ENCODE data around the gene TTC39C. TPM values are rescaled to one million over a fixed set of nuclear protein-coding genes. Genes with fewer than 3 reads are reported as not detected.

Gene TTC39C
- total and polyA plus RNA-seq, 2 experiments from 2014 or later, result 4.1 to 6.0 TPM

- Histone ChIP-seq H3K4me3 (no peak overlapping the region), H3K36me3 (no peaks in the 10 kb centered on the region), H3K4me1 (ENCODE audit: low read depth) (no peaks in the 10 kb centered on the region), H3K9me3 (ENCODE audit: low read depth) (no peaks in the 10 kb centered on the region), H3K27me3 (no peaks in the 10 kb centered on the region), H3K27ac (no peak overlapping the region)
- TF ChIP-seq CTCF (IDR thresholded peaks at IDR 0.05; ENCODE audit: low read depth, low read length), result no peak
- no peak for DNase-seq (ENCODE audit: low read depth in 1 of 2, low spot score in 1 of 2)
Measured at GRCh38 chr18:23990474-23991410, 23.8 kb upstream of the TTC39C start.

- Histone ChIP-seq H3K27ac (no peak overlapping the region), H3K36me3 (no peaks in the 10 kb centered on the region), H3K4me3 (no peak overlapping the region), H3K4me1 (ENCODE audit: low read depth) (no peaks in the 10 kb centered on the region), H3K9me3 (ENCODE audit: low read depth) (no peaks in the 10 kb centered on the region), H3K27me3 (no peaks in the 10 kb centered on the region)
- DNase-seq (ENCODE audit: low read depth in 1 of 2, low spot score in 1 of 2), result no peak
- no peak for TF ChIP-seq CTCF (IDR thresholded peaks at IDR 0.05; ENCODE audit: low read depth, low read length)
Measured at GRCh38 chr18:23992089-23992940, 22.2 kb upstream of the TTC39C start.

GRCh38 chr18:23992941-23993280 lies 21.6 kb upstream of the TTC39C start:
- H3K36me3 ChIP-seq, result no peaks in the 10 kb centered on the region
- no peaks in the 10 kb centered on the region for H3K27me3 ChIP-seq
- TF ChIP-seq CTCF (IDR thresholded peaks at IDR 0.05; ENCODE audit: low read depth, low read length), result no peak
- no peak overlapping the region for H3K27ac ChIP-seq
- no peaks in the 10 kb centered on the region for H3K9me3 ChIP-seq (ENCODE audit: low read depth)
- no peaks in the 10 kb centered on the region for H3K4me1 ChIP-seq (ENCODE audit: low read depth)
- H3K4me3 ChIP-seq, result no peak overlapping the region
- DNase-seq (ENCODE audit: low read depth in 1 of 2, low spot score in 1 of 2), result no peak

- Histone ChIP-seq H3K36me3 (no peaks in the 10 kb centered on the region), H3K27me3 (no peaks in the 10 kb centered on the region), H3K27ac (no peak overlapping the region), H3K9me3 (ENCODE audit: low read depth) (no peaks in the 10 kb centered on the region), H3K4me3 (no peak overlapping the region), H3K4me1 (ENCODE audit: low read depth) (no peaks in the 10 kb centered on the region)
- TF ChIP-seq CTCF (IDR thresholded peaks at IDR 0.05; ENCODE audit: low read depth, low read length), result no peak
- DNase-seq (ENCODE audit: low read depth in 1 of 2, low spot score in 1 of 2), result peak in 1 of 2 donors; percentile 69
Measured at GRCh38 chr18:23994361-23994902, 20.1 kb upstream of the TTC39C start.

GRCh38 chr18:23995180-23995579 lies 19.4 kb upstream of the TTC39C start:
- Histone ChIP-seq H3K36me3 (no peaks in the 10 kb centered on the region), H3K4me3 (no peak overlapping the region), H3K4me1 (ENCODE audit: low read depth) (no peaks in the 10 kb centered on the region), H3K27ac (no peak overlapping the region), H3K27me3 (no peaks in the 10 kb centered on the region), H3K9me3 (ENCODE audit: low read depth) (no peaks in the 10 kb centered on the region)
- no peak for TF ChIP-seq CTCF (IDR thresholded peaks at IDR 0.05; ENCODE audit: low read depth, low read length)
- no peak for DNase-seq (ENCODE audit: low read depth in 1 of 2, low spot score in 1 of 2)

All from cardiac muscle cell (in vitro differentiated cells and primary cell).